ENCODE data around the gene ERBB2. TPM values are rescaled to one million over a fixed set of nuclear protein-coding genes. Genes with fewer than 3 reads are reported as not detected.

Gene ERBB2
- total and polyA plus RNA-seq, 2 of the 4 experiments (the other 2 are of a cell fraction), result 28.7 to 33.3 TPM

DNA sequence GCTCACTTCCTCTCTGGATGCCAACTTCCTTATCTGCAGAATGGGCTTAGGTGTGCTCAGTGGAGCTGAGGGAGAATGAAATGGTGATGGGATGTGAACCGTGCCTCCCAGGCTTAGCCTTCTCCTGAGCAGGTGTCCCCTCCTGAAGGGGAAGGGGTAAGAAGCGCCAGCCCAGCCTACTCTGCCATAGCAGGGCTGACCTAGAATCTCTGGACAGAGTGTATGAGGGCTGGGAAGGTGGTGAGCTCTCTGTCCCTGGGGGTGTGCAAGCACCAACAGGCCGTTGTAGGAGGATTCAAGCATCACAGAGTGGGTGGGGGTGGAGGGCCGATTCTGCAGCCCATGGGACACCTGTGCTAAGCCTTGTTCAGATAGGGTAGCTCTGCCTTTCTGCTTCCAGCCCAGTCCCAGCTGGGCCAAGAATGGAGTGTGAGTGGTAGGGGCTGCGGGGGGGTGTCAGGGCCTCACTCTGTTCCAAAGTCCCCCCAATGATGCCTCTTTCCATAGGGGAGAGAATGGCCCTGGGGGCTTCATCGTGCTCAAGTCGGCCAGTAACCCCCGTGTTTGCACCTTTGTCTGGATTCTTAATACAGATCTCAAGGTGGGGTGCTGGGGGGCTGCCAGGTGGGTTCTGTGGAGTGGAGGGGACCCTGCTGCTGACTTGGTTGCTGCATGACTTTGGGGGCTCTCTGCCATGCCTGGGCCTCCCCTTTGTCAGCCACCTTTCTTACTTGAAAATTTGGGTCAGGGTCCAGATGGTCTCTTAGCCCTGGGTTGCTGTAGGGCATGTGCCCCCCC is 37.9 kb upstream of the ERBB2 start (continued):
- no peak for TF ChIP-seq SMC3 (IDR thresholded peaks at IDR 0.05; ENCODE audit: low read depth, low read length)

DNA sequence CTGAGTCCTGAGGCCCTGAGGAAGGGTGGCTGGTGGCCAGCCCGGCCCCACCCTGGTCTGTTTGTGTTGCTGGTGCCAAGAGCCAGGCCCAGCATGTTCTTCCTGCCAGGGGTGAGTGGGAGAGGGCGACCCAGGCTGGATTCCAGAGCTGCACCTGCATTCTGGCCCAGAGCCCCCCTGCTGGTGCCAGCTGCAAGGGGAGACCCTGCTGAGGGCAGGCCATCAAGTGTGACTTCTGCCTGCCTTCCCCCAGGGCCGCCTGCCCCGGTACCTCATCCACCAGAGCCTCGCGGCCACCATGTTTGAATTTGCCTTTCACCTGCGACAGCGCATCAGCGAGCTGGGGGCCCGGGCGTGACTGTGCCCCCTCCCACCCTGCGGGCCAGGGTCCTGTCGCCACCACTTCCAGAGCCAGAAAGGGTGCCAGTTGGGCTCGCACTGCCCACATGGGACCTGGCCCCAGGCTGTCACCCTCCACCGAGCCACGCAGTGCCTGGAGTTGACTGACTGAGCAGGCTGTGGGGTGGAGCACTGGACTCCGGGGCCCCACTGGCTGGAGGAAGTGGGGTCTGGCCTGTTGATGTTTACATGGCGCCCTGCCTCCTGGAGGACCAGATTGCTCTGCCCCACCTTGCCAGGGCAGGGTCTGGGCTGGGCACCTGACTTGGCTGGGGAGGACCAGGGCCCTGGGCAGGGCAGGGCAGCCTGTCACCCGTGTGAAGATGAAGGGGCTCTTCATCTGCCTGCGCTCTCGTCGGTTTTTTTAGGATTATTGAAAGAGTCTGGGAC is 37.1 kb upstream of the ERBB2 start:
- Histone ChIP-seq H2BK120ac (ENCODE audit: low read depth, low read length) (no peak overlapping the region), H4K5ac (ENCODE audit: low read depth, low read length) (no peak overlapping the region), H3K9me3 (ENCODE audit: control insufficient read depth, insufficient read depth, low read length) (no peaks in the 10 kb centered on the region), H4K91ac (ENCODE audit: insufficient read depth, low read depth, low read length) (no peak overlapping the region), H3K36me3 (ENCODE audit: control insufficient read depth, insufficient read depth, low read length) (peaks cover 37% of the 10 kb centered on the region), H3K4me2 (ENCODE audit: low read depth, low read length) (no peak overlapping the region), H4K20me1 (ENCODE audit: insufficient read depth, low read length) (no peaks in the 10 kb centered on the region; the same call in none of the 2 replicates), H2BK20ac (ENCODE audit: low read depth, low read length) (no peak overlapping the region), H2AK5ac (ENCODE audit: low read depth, low read length) (no peak overlapping the region), H2BK15ac (ENCODE audit: low read depth, low read length) (no peak overlapping the region), H3K79me1 (ENCODE audit: low read depth in 1 of 2, low read length in 2 of 2) (no peaks in the 10 kb centered on the region), H3K4me1 (ENCODE audit: control insufficient read depth, insufficient read depth, low read length) (peaks cover 4% of the 10 kb centered on the region; the same call in 1 of the 2 replicates), H4K8ac (ENCODE audit: low read depth in 2 of 2, low read length in 2 of 2) (no peak overlapping the region), H3K27ac (ENCODE audit: insufficient read depth, low read length) (no peak overlapping the region), H3K4ac (ENCODE audit: low read depth, low read length) (no peak overlapping the region), H2BK5ac (ENCODE audit: low read depth, low read length, poor library complexity, severe bottlenecking) (no peak overlapping the region), H2AFZ (replicated peaks; ENCODE audit: low read length, poor library complexity) (peak overlapping the region; percentile 51), H2AK9ac (replicated peaks; ENCODE audit: low read depth, low read length, poor library complexity) (peak overlapping the region; percentile 33), H3K18ac (ENCODE audit: low read depth, low read length) (no peak overlapping the region), H3K56ac (ENCODE audit: extremely low read depth, insufficient read depth, low read length) (no peak overlapping the region), H3K4me3 (ENCODE audit: insufficient read depth, low read depth, low read length) (no peak overlapping the region), H3K23ac (ENCODE audit: low read depth, low read length) (no peak overlapping the region), H3K27me3 (ENCODE audit: control insufficient read depth, insufficient read depth, low read length) (peaks cover 9% of the 10 kb centered on the region; the same call in 1 of the 2 replicates), H3K9me1 (ENCODE audit: insufficient read depth, low read length) (no peaks in the 10 kb centered on the region), H3K9ac (ENCODE audit: low read depth, low read length) (no peak overlapping the region), H3K14ac (replicated peaks; ENCODE audit: low read depth, low read length) (no peak overlapping the region)
- DNase-seq, result no peak
- ChIA-PET CTCF (no interaction called here), POLR2A (ENCODE audit: unreplicated experiment) (no interaction called here)
- no TSS peak for BruUV-seq (replicated peaks)
- in situ Hi-C loops (cut with MboI; ENCODE audit: low sequenced_read_pairs) (no loop called here), intact Hi-C loops (cut with micrococcal nuclease) (no loop called here), dilution Hi-C loops (cut with HindIII; ENCODE audit: low sequenced_read_pairs, unreplicated experiment) (no loop called here)
- no CpG with 5 or more reads among the region's 22 CpGs for WGBS, 2 experiments (ENCODE audit: extremely low coverage in 2 of 2, insufficient read length in 1 of 2)
- TF ChIP-seq RAD21 (IDR thresholded peaks at IDR 0.05; ENCODE audit: low read length) (no peak), CHD1 (IDR thresholded peaks at IDR 0.05; ENCODE audit: low read depth, low read length) (no peak), BHLHE40 (IDR thresholded peaks at IDR 0.05; ENCODE audit: low read depth, low read length) (no peak), POLR2A (IDR thresholded peaks at IDR 0.05; ENCODE audit: low read depth, low read length) (no peak), FOS (IDR thresholded peaks at IDR 0.05; ENCODE audit: low read depth, low read length) (no peak), MXI1 (IDR thresholded peaks at IDR 0.05; ENCODE audit: borderline replicate concordance, low read depth, low read length) (no peak), CEBPB (IDR thresholded peaks at IDR 0.05; ENCODE audit: low read depth, low read length) (no peak), MAFK (IDR thresholded peaks at IDR 0.05; ENCODE audit: low read depth, low read length) (no peak), RCOR1 (IDR thresholded peaks at IDR 0.05; ENCODE audit: insufficient replicate concordance, low read length) (no peak)
- TF ChIP-seq, protein P1, sequence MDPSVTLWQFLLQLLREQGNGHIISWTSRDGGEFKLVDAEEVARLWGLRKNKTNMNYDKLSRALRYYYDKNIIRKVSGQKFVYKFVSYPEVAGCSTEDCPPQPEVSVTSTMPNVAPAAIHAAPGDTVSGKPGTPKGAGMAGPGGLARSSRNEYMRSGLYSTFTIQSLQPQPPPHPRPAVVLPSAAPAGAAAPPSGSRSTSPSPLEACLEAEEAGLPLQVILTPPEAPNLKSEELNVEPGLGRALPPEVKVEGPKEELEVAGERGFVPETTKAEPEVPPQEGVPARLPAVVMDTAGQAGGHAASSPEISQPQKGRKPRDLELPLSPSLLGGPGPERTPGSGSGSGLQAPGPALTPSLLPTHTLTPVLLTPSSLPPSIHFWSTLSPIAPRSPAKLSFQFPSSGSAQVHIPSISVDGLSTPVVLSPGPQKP (IDR thresholded peaks at IDR 0.05; ENCODE audit: borderline replicate concordance, low read depth, low read length), result no peak
- ATAC-seq (ENCODE audit: low read depth), result no peak

Measured in IMR-90 (cell line).